ENCODE data around the gene TMEM179.

GRCh38 chr14:104545942-104546501, 58.5 kb downstream of the TMEM179 start:
- TF ChIP-seq TEAD4 (IDR thresholded peaks at IDR 0.05), result no peak
- no peak for TF ChIP-seq CEBPB (IDR thresholded peaks at IDR 0.05)
- no peak for TF ChIP-seq EP300 (IDR thresholded peaks at IDR 0.05; ENCODE audit: borderline replicate concordance)
